ENCODE results near the gene STX16.
"Not testable (repeated sequence)": the region's sequence is repeated elsewhere in the genome, so short reads cannot be mapped to it uniquely, and the experiment has no call there.

STX16 gene

DNA sequence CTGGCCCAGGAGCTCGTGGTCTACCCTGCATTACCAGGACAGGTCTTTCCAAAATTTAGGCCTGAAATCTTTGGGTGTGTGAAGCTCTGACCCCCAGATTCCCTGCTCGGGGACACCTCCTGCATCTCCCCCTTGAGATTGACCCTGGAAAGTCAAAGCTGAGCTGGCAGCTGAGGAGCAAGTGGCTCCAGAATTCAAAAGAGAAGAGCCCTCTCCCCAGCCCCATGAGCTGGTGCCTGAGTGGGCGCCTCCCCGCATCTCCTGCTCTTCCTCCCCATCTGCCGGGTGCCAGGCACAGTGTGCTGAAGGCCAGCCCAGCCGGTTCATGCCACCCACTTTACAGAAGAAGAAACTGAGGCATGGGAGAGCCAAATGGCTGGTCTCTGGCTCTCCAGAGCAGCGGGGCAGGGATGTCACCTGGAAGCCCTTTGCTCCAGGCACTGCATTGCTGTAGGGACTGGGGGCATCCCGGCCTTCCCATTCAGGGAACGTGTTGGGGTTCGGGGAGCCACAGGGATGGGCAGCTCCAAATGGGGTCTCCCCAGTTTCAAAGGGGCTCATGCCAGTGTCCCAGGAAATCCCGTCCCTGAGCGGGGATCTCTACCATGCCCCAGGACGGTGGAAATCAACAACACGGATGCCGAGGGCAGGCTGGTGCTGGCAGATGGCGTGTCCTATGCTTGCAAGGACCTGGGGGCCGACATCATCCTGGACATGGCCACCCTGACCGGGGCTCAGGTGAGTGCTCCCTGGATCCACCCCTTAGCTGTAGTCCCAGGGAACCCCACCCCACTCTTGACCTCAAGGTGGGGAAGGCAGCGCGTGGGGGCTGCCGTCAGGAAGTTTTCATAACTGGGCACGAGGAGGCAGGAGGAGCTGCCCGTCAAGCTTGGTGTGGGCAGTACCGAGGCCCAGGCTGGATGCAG is 62.0 kb downstream of the STX16 start:
- DNase-seq: no peak

DNA sequence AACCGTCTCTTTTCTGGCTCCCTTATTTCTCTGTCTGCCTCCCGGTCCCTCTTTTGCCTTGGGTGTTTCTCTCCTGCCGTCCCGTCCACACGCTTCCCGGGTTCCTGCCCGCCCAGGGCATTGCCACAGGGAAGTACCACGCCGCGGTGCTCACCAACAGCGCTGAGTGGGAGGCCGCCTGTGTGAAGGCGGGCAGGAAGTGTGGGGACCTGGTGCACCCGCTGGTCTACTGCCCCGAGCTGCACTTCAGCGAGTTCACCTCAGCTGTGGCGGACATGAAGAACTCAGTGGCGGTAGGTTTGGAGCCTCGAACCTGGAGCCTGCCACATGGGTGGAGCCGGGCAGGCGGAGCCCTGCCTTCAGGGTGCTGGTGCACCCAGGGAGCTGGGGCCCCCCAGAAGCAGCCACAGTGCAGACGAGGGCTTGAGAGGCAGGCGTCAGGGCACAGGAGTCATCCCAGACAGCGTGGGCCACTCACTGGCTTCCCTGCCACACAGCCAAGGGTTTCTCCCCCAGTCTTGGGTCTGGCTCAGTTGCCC is 62.8 kb downstream of the STX16 start:
- DNase-seq: no peak

DNA sequence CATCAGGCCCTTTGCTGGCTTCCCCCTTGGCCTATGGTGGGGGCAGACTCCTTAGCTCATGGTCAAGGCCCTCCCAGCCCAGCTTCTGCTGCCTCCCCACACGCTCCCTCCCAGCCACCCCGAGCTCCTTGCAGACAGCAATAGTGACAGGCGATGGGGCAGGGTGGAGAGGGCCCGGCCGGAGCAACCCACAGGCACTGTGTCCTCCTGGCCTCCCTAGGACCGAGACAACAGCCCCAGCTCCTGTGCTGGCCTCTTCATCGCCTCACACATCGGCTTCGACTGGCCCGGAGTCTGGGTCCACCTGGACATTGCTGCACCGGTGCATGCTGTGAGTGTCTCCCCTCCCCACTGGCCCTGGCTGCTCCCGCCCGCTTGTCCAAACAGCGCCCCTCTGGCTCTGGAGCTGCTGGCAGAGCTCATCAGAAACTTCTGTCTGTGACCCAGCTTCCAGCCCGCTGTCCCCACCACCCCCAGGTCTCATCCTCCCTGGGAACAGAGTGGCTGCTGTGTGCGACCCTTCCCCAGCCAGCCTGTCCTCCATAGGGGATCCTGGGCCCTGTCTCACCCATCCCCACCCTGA is 63.3 kb downstream of the STX16 start:
- no peak for DNase-seq

DNA sequence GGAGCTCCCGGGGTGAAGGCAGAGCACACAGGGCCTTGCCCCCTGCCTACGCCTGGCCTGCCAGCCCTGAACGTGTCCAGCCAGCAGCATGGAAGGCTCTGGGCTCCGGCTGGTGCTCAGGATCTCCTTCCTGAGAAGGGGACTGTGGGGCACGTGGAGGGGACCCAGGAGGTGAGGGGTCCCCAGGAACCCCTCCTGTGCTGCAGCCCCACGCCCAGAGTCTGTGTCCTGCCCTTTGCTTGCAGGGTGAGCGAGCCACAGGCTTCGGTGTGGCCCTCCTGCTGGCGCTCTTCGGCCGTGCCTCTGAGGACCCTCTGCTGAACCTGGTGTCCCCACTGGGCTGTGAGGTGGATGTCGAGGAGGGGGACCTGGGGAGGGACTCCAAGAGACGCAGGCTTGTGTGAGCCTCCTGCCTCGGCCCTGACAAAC is 63.9 kb downstream of the STX16 start:
- no peak for DNase-seq

DNA sequence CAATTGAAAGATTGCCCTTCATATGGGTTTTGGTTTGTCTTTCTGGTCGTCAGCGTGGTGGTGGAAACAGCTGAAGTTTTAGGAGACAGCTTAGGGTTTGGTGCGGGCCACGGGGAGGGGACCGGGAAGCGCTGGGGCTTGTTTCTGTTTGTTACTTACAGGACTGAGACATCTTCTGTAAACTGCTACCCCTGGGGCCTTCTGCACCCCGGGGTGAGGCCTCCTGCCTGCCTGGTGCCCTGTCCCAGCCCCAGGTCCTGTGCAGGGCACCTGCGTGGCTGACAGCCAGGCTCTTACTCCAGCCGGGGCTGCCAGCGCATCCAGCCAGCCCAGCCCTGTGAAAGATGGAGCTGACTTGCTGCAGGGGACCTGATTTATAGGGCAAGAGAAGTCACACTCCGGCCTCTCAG is 64.3 kb downstream of the STX16 start:
- no peak for DNase-seq

DNA sequence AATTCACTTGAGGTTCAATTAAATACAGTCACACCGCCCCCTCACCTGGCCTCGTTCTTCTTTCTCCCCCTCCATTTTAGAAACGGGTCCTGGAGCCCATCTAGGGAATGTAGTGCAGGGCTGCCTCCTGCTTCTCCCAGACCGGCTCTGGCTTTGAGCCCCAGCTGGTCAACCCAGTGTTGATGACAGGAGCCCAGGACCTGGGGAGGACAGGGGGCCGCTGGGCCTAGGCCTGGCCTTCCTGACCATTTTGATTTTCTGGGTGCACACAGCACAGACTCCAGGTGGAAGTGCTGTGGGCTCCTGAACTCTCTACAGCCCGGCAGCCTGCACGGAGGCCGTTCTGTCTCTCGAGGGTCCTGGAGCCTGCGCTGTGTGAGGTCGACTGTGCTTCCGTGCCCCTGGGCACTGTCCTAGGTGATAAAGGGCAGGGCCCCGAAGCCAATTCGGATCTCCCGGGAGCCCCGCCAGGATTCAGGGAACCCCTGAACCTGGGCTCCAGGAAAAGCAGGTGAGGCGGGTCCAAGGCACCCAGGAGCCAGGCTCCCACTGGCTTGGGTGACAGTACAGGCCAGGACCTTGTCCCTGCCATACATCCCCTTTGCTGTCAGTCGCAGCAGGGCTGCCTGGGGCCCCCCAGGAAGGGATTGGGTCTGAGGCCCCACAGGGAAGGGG is 64.9 kb downstream of the STX16 start:
- DNase-seq: no peak

DNA sequence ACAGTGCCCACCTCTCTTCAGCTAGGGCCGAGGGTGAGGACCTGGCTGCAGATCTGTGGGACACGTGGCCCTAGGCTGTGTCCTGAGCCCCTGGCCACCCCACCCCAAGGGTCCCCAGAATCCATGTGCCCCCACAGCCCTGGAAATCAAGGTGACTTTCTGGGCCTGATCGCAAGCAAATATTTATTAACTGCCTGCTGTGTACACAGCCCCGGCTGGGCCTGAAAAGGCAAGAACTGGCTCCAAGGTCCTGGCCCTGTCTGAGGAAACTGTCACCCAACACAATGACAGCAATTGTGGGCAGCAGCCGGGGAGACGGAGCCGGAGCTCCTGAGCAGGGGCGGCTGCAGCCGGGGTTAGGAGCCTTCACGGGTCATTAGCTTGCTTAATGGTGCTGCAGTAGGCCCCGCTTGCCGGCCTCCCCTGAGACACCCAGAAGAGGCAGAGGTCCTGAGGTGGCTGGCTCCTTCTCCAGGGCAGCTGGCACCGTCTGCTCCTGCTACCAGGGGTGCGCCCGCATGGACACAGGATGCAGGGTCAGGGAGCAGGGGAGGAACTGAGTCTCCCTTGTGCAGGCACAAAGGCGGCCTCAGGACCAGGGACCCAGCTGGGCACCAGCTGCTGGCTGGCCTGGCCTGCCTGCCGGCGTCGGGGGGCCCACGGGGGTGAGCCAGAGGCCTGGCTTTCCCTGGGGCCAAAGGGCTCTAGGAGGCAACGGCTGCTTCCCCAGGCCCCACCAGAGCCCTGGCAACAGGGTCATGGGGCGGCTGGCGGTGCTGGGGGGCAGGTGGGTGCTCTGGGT is 65.6 kb downstream of the STX16 start:
- no peak for DNase-seq

DNA sequence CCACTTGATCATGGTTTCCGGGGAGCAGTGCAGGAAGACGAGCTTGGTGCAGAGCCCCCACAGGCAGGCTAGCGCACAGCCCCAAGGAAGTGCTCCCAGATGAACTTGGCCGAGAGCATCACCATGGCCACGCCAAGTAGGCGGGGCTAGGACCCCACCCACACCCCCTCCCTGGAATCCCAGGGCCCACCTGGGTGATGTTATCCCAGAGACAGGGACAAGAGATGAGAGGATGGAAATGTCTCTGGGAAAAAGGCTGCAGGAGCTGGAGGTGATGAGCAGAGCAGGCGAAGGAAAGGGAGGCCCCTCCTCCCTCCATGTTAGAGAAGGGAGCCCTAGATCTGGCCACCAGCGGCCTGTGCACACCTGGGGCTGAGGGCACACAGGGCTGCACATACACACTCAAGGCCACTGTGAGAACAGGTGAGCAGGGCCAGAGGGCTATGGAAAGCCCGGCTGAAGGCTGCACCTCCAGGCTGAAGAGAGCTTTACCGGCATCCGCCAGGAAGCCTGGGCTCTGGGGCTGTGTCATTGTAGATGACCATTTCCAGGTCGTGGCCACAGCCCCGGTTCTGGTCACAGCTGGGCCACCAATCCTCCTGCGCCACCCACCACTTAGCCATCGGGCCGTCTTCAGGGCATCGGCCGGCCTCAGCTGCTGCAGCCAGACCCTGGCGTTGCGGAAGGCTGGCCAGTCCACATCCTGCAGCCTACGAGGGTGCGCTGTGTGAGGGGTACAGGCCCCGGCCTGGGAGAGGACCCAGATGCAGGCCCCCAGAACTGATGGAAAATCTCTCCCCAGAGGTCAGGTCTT is 66.4 kb downstream of the STX16 start:
- DNase-seq: no peak

DNA sequence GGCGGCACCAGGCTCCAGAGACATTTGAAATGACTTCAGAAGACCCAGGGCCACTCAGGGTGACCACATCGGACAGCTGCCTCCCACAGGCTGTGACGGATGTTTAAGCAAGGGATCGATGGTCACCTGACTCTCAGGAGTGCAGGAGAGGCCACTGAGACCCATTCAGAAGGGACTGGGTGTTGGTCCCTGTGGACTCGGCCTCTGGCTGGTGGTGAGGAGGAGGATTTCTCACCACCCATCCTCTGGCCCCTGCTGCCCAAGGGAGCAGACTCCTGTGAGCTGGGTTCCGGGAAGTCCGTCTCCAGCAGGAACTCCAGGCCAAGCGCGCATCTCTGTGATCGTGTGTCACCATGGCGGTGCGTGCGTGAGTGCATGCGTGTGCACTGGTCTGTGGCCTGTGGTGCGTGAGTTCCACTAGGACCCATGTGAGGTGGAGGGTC is 67.1 kb downstream of the STX16 start:
- no peak for DNase-seq

DNA sequence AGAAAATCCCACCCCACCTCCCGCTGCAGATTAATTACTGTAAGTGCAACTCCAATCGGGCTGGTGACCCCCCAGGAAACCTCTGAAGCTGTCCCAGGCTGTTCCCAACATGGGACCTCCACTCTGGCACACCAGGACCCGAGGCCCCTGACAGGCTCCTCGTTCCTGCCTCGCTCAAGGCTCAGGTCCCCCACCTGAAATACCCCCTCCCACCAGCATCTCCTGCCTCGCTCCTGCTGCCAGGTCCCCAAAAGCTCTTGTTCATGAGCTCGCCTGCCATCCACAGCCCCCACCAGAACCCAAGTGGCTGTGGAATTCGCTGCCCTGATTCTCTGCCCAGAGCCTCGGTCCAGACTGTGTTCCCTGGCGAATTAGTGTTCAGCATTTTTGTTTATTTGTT is 67.6 kb downstream of the STX16 start:
- DNase-seq: no peak

DNA sequence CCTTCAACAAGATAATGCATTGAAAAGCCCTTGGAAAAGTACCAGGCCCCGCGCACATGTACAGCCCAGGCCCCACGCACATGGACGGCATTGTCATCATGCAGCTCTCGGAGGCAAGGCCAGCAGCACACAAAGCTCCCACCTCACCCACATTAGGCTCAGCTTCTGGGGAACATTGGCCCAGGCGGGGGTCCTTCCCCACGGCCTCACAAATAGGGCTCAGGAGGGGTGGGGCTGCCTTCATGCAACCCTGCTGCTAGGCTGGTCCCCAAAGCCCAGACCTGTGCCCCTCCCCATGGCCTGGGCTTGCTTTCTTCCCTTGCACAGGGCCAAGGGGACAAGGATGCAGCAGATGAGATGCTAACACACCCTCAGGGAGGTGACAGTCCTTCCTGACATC is 68.2 kb downstream of the STX16 start:
- DNase-seq: no peak

DNA sequence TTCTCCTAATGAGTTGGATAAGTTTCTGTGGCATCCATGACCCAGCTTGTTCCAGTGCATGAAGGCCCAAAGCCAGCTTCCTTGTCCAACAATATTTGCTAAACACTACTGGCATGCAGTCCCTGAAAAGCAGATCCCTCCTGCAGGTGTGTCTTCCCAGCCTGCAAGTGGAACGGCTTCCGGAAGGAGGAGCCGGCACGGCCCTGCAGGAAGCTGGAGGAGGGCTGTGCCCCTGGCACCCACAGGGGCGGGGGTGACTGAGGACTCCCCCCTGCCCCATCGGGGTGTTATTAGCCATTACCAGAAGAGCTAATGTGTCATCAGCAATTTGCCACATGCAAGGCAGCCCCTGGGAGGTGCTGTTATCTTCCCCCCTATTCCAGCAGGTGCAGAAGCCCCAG is 68.9 kb downstream of the STX16 start:
- DNase-seq: no peak

DNA sequence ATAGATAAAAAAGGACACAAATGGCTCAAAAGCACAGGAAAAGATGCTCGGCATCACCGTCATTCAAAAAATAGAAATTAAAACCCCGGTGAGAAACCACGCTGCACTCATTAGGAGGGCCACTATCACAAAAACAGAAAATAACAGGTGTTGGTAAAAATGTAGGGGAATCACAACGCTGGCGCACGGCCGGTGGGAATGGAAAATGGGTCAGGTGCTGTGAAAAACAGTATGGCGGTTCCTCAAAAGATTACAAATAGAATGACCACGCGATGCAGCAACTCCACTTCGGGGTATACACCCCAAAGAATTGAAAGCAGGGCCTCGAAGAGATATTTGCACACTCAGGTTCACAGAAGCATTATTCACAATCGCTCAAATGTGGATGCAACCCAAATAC is 69.8 kb downstream of the STX16 start:
- DNase-seq: no peak

DNA sequence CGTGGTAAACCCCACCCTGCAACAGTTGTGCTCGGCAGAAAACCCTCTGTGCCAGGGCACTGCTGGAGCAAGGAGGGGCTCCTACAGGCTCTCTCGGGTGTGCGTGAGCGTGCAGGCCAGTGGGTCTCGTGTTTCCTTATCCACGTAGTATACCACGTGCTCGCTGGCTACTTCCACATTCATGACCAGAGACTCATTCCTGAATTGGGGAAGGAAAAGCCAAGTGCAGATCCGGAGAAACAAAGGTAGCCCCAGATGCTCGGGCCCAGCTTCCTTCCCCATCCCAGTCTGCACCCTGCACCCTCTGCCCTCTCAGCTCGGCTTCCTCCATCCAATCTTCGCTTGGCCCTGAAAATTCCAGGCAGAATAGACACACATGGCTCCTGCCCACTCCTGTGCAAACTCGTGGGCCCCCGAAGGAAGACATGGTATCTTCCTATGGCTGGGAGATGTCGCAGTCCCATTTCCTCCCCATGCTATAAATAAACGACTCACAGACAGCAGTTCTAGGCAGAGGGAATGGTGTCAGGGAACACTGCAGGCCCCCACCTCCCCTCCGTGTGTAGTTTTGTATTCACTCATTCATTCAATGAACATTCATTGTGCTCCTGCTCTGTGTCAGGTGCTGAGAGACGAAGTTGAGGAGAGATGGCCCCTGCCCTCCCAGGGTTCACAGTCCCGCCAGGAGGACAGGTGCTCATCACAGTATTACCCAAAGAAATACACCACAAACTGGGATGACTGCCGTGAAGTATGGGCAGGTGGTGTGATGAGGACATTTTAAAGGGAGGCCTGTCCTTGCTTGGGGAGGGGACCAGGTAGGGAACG is 71.1 kb downstream of the STX16 start:
- DNase-seq: no peak

DNA sequence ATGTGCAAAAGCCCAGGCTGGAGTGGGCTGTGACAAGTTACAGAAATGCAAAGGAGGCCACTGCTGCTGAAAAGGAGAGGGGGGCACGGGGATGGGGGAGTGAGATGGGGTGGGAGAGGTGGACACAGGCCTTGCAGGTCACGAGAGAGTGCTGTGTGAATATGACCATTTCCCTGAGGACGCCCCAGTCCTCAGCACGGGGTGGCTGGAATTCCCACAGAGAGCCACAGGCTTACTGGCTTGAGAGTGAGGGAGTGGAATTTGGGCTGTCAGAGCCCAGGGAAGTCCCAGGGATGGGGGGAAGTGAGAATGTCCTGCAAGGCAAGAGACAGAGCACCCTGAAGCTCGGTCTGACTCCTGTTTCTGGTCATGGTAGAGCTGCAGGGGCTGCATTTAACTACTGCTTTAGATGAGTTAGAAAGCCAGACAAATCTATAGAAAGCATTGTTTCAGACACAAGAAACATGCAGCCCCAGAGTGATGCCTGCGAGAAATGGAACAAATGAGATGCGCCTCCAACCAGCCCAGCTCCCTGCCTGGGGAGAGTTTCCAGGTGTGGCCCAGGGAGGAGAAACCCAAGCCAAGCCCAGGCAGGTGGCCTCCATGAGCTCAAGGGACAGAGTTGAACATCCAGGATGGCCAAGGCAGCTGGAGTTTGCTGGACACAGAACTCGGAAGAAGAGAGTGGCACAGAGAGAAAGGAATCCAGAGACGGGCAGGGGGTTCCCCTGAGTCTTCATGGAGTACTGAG is 72.0 kb downstream of the STX16 start:
- DNase-seq: no peak

DNA sequence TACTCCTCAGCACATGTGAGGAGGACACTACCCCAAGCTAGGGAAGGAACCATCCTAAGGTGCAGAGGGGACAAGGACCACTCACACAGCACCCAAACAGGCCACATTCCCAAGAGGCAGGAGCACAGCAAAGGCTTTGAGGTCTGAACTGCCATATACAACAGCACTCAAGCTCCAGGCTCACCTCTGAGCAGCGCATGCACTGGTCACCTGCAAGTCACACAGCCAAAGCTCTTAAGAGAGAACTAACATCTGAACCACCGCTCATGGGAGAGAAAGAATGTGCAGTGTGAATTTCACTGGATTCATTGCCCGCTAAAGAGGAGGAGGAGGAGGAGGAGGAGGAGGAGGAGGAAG is 72.5 kb downstream of the STX16 start:
- DNase-seq: no peak

DNA sequence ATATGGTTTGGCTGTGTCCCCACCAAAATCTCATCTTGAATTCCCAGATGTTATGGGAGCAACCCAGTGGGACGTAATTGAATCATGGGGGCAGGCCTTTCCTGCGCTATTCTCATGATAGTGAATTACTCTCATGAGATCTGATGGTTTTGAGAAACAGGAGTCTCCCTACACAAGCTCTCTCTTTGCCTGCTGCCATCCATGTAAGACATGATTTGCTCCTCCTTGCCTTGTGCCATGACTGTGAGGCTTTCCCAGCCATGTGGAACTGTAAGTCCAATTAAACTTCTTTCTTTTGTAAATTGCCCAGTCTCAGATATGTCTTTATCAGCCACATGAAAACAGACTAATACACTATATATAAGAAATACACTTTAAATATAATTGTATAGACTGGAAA is 75.1 kb downstream of the STX16 start:
- not testable (repeated sequence) for DNase-seq
